ENCODE measurements around the gene SRRM3.
"Not testable (repeated sequence)": the region's sequence is repeated elsewhere in the genome, so short reads cannot be mapped to it uniquely, and the experiment has no call there.

SRRM3 gene

GRCh38 chr7:76193466-76193865 is 8.2 kb upstream of the SRRM3 start:
- Histone ChIP-seq H3K9me3 (ENCODE audit: control insufficient read depth, insufficient read depth, low read depth, low read length) (no peaks in the 10 kb centered on the region; the same call in 1 of the 2 replicates), H3K27ac (ENCODE audit: low read depth, low read length) (no peak overlapping the region), H3K27me3 (ENCODE audit: control insufficient read depth, insufficient read depth, low read length) (no peaks in the 10 kb centered on the region), H3K4me1 (ENCODE audit: control insufficient read depth, insufficient read depth, low read length) (peaks cover 9% of the 10 kb centered on the region), H3K9ac (ENCODE audit: low read length) (no peak overlapping the region), H3K4me3 (ENCODE audit: low read depth, low read length) (no peak overlapping the region), H3K36me3 (ENCODE audit: control insufficient read depth, insufficient read depth, low read length) (no peaks in the 10 kb centered on the region)

GRCh38 chr7:76193883-76194282 is 7.8 kb upstream of the SRRM3 start:
- H3K27ac ChIP-seq (ENCODE audit: low read depth, low read length): no peak overlapping the region
- H3K4me1 ChIP-seq (ENCODE audit: control insufficient read depth, insufficient read depth, low read length): peaks cover 9% of the 10 kb centered on the region
- H3K36me3 ChIP-seq (ENCODE audit: control insufficient read depth, insufficient read depth, low read length): no peaks in the 10 kb centered on the region
- H3K9me3 ChIP-seq (ENCODE audit: control insufficient read depth, insufficient read depth, low read depth, low read length): no peaks in the 10 kb centered on the region; the same call in 1 of the 2 replicates
- H3K4me3 ChIP-seq (ENCODE audit: low read depth, low read length): no peak overlapping the region
- H3K27me3 ChIP-seq (ENCODE audit: control insufficient read depth, insufficient read depth, low read length): no peaks in the 10 kb centered on the region
- H3K9ac ChIP-seq (ENCODE audit: low read length): peak overlapping the region; percentile 15

- Histone ChIP-seq H3K4me3 (ENCODE audit: low read depth, low read length) (no peak overlapping the region), H3K4me1 (ENCODE audit: control insufficient read depth, insufficient read depth, low read length) (peaks cover 17% of the 10 kb centered on the region), H3K9ac (ENCODE audit: low read length) (no peak overlapping the region), H3K9me3 (ENCODE audit: control insufficient read depth, insufficient read depth, low read depth, low read length) (no peaks in the 10 kb centered on the region), H3K36me3 (ENCODE audit: control insufficient read depth, insufficient read depth, low read length) (no peaks in the 10 kb centered on the region), H3K27ac (ENCODE audit: low read depth, low read length) (no peak overlapping the region), H3K27me3 (ENCODE audit: control insufficient read depth, insufficient read depth, low read length) (no peaks in the 10 kb centered on the region)
Measured at GRCh38 chr7:76196786-76197185, 4.9 kb upstream of the SRRM3 start.

- Histone ChIP-seq H3K9ac (ENCODE audit: low read length) (no peak overlapping the region), H3K27me3 (ENCODE audit: control insufficient read depth, insufficient read depth, low read length) (peaks cover 6% of the 10 kb centered on the region; the same call in 1 of the 2 replicates), H3K36me3 (ENCODE audit: control insufficient read depth, insufficient read depth, low read length) (no peaks in the 10 kb centered on the region), H3K4me3 (ENCODE audit: low read depth, low read length) (no peak overlapping the region), H3K9me3 (ENCODE audit: control insufficient read depth, insufficient read depth, low read depth, low read length) (no peaks in the 10 kb centered on the region), H3K4me1 (ENCODE audit: control insufficient read depth, insufficient read depth, low read length) (peaks cover 24% of the 10 kb centered on the region), H3K27ac (ENCODE audit: low read depth, low read length) (no peak overlapping the region)
Measured at GRCh38 chr7:76198202-76198601, 3.5 kb upstream of the SRRM3 start.

GRCh38 chr7:76202666-76203030 is 952 bp downstream of the SRRM3 start:
- no peak overlapping the region for H3K27ac ChIP-seq (ENCODE audit: low read depth, low read length)
- peak overlapping the region; percentile 61; the same call in 1 of the 2 replicates for H3K4me3 ChIP-seq (ENCODE audit: low read depth, low read length)
- peaks cover 15% of the 10 kb centered on the region for H3K4me1 ChIP-seq (ENCODE audit: control insufficient read depth, insufficient read depth, low read length)
- no peak overlapping the region for H3K9ac ChIP-seq (ENCODE audit: low read length)
- H3K9me3 ChIP-seq (ENCODE audit: control insufficient read depth, insufficient read depth, low read depth, low read length): no peaks in the 10 kb centered on the region
- peaks cover 19% of the 10 kb centered on the region for H3K27me3 ChIP-seq (ENCODE audit: control insufficient read depth, insufficient read depth, low read length)
- H3K36me3 ChIP-seq (ENCODE audit: control insufficient read depth, insufficient read depth, low read length): no peaks in the 10 kb centered on the region

- Histone ChIP-seq H3K27ac (ENCODE audit: low read depth, low read length) (no peak overlapping the region), H3K4me3 (ENCODE audit: low read depth, low read length) (no peak overlapping the region), H3K36me3 (ENCODE audit: control insufficient read depth, insufficient read depth, low read length) (no peaks in the 10 kb centered on the region), H3K9ac (ENCODE audit: low read length) (no peak overlapping the region), H3K4me1 (ENCODE audit: control insufficient read depth, insufficient read depth, low read length) (peaks cover 15% of the 10 kb centered on the region), H3K9me3 (ENCODE audit: control insufficient read depth, insufficient read depth, low read depth, low read length) (no peaks in the 10 kb centered on the region), H3K27me3 (ENCODE audit: control insufficient read depth, insufficient read depth, low read length) (peaks cover 19% of the 10 kb centered on the region)
Measured at GRCh38 chr7:76204147-76204546, 2.5 kb downstream of the SRRM3 start.

- H3K4me1 ChIP-seq (ENCODE audit: control insufficient read depth, insufficient read depth, low read length): 0 out of 2 replicates have a peak, but pooled peaks cover 7% of the 10 kb centered on the region
- H3K4me3 ChIP-seq (ENCODE audit: low read depth, low read length): no peak overlapping the region
- H3K27ac ChIP-seq (ENCODE audit: low read depth, low read length): no peak overlapping the region
- H3K27me3 ChIP-seq (ENCODE audit: control insufficient read depth, insufficient read depth, low read length): peaks cover 19% of the 10 kb centered on the region
- H3K9me3 ChIP-seq (ENCODE audit: control insufficient read depth, insufficient read depth, low read depth, low read length): no peaks in the 10 kb centered on the region
- no peak overlapping the region for H3K9ac ChIP-seq (ENCODE audit: low read length)
- H3K36me3 ChIP-seq (ENCODE audit: control insufficient read depth, insufficient read depth, low read length): no peaks in the 10 kb centered on the region
Measured at GRCh38 chr7:76206633-76207032, 4.9 kb downstream of the SRRM3 start.

- Histone ChIP-seq H3K4me3 (ENCODE audit: low read depth, low read length) (no peak overlapping the region), H3K9me3 (ENCODE audit: control insufficient read depth, insufficient read depth, low read depth, low read length) (no peaks in the 10 kb centered on the region), H3K9ac (ENCODE audit: low read length) (no peak overlapping the region), H3K36me3 (ENCODE audit: control insufficient read depth, insufficient read depth, low read length) (no peaks in the 10 kb centered on the region), H3K27me3 (ENCODE audit: control insufficient read depth, insufficient read depth, low read length) (peaks cover 3% of the 10 kb centered on the region; the same call in 1 of the 2 replicates), H3K4me1 (ENCODE audit: control insufficient read depth, insufficient read depth, low read length) (no peaks in the 10 kb centered on the region), H3K27ac (ENCODE audit: low read depth, low read length) (no peak overlapping the region)
Measured at GRCh38 chr7:76209310-76209709, 7.6 kb downstream of the SRRM3 start.

- Histone ChIP-seq H3K9me3 (ENCODE audit: control insufficient read depth, insufficient read depth, low read depth, low read length) (no peaks in the 10 kb centered on the region), H3K36me3 (ENCODE audit: control insufficient read depth, insufficient read depth, low read length) (no peaks in the 10 kb centered on the region), H3K4me1 (ENCODE audit: control insufficient read depth, insufficient read depth, low read length) (no peaks in the 10 kb centered on the region), H3K27me3 (ENCODE audit: control insufficient read depth, insufficient read depth, low read length) (no peaks in the 10 kb centered on the region), H3K4me3 (ENCODE audit: low read depth, low read length) (no peak overlapping the region), H3K27ac (ENCODE audit: low read depth, low read length) (no peak overlapping the region), H3K9ac (ENCODE audit: low read length) (no peak overlapping the region)
Measured at GRCh38 chr7:76211216-76211615, 9.5 kb downstream of the SRRM3 start.

- H3K9me3 ChIP-seq (ENCODE audit: control insufficient read depth, insufficient read depth, low read depth, low read length); H3K9ac ChIP-seq (ENCODE audit: low read length); H3K27me3 ChIP-seq (ENCODE audit: control insufficient read depth, insufficient read depth, low read length); H3K4me3 ChIP-seq (ENCODE audit: low read depth, low read length); H3K27ac ChIP-seq (ENCODE audit: low read depth, low read length); H3K36me3 ChIP-seq (ENCODE audit: control insufficient read depth, insufficient read depth, low read length): not testable (repeated sequence)
- H3K4me1 ChIP-seq (ENCODE audit: control insufficient read depth, insufficient read depth, low read length): peaks cover 24% of the 10 kb centered on the region
Measured at GRCh38 chr7:76215349-76215748, 13.7 kb downstream of the SRRM3 start.

GRCh38 chr7:76216381-76217082 is 14.8 kb downstream of the SRRM3 start:
- peaks cover 29% of the 10 kb centered on the region for H3K4me1 ChIP-seq (ENCODE audit: control insufficient read depth, insufficient read depth, low read length)
- no peaks in the 10 kb centered on the region for H3K9me3 ChIP-seq (ENCODE audit: control insufficient read depth, insufficient read depth, low read depth, low read length)
- H3K9ac ChIP-seq (ENCODE audit: low read length): no peak overlapping the region
- H3K27ac ChIP-seq (ENCODE audit: low read depth, low read length): no peak overlapping the region
- no peaks in the 10 kb centered on the region for H3K36me3 ChIP-seq (ENCODE audit: control insufficient read depth, insufficient read depth, low read length)
- no peak overlapping the region for H3K4me3 ChIP-seq (ENCODE audit: low read depth, low read length)
- H3K27me3 ChIP-seq (ENCODE audit: control insufficient read depth, insufficient read depth, low read length): no peaks in the 10 kb centered on the region
